Measurements from ENCODE around the gene KDM3B.

DNA sequence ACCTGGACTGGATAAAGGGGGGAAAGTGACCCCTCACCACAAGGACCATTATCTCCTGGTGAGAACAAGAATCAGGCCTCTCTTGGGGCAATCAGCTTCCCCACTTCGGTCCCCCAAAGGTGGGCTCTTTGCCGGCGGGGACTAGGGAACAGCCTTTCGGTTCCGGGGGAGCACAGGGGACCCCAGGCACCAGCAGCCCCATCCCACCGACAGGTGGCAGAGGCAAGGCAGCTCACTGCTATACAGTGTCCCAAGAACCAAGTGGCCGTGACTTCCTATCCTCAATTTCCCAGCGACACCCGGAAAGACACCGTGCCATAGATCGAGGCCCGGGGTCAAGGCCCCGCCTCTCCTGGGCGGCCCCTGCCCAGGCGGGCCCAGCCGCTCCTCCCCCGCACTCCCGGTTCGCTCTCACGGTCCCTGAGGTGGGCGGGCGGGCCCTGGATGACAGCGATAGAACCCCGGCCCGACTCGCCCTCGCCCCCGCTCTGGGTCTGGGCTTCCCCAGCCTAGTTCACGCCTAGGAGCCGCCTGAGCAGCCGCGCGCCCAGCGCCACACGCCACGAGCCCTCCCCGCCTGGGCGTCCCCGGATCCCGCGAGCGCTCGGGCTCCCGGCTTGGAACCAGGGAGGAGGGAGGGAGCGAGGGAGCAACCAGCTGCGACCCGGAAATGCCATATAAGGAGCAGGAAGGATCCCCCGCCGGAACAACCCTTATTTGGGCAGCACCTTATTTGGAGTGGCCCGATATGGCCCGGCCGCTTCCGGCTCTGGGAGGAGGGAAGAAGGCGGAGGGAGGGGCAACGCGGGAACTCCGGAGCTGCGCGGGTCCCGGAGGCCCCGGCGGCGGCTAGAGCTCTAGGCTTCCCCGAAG is 112.1 kb downstream of the KDM3B start:
- TF ChIP-seq PPARA (CRISPR knock-in tag; IDR thresholded peaks at IDR 0.05; ENCODE audit: borderline replicate concordance), result no peak
- TF ChIP-seq ESRRG (CRISPR knock-in tag; IDR thresholded peaks at IDR 0.05), result no peak
- no peak for TF ChIP-seq ZFP3 (CRISPR knock-in tag; IDR thresholded peaks at IDR 0.05)
- TF ChIP-seq, protein P1, sequence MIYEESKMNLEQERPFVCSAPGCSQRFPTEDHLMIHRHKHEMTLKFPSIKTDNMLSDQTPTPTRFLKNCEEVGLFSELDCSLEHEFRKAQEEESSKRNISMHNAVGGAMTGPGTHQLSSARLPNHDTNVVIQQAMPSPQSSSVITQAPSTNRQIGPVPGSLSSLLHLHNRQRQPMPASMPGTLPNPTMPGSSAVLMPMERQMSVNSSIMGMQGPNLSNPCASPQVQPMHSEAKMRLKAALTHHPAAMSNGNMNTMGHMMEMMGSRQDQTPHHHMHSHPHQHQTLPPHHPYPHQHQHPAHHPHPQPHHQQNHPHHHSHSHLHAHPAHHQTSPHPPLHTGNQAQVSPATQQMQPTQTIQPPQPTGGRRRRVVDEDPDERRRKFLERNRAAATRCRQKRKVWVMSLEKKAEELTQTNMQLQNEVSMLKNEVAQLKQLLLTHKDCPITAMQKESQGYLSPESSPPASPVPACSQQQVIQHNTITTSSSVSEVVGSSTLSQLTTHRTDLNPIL (CRISPR knock-in tag; IDR thresholded peaks at IDR 0.05; ENCODE audit: low read depth), result no peak
- TF ChIP-seq ZFP30 (CRISPR knock-in tag; IDR thresholded peaks at IDR 0.05), result no peak
- TF ChIP-seq RARB (CRISPR knock-in tag; IDR thresholded peaks at IDR 0.05), result no peak
- TF ChIP-seq ZNF8 (CRISPR knock-in tag; IDR thresholded peaks at IDR 0.05), result no peak
- TF ChIP-seq, protein P2, sequence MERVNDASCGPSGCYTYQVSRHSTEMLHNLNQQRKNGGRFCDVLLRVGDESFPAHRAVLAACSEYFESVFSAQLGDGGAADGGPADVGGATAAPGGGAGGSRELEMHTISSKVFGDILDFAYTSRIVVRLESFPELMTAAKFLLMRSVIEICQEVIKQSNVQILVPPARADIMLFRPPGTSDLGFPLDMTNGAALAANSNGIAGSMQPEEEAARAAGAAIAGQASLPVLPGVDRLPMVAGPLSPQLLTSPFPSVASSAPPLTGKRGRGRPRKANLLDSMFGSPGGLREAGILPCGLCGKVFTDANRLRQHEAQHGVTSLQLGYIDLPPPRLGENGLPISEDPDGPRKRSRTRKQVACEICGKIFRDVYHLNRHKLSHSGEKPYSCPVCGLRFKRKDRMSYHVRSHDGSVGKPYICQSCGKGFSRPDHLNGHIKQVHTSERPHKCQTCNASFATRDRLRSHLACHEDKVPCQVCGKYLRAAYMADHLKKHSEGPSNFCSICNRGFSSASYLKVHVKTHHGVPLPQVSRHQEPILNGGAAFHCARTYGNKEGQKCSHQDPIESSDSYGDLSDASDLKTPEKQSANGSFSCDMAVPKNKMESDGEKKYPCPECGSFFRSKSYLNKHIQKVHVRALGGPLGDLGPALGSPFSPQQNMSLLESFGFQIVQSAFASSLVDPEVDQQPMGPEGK (CRISPR knock-in tag; IDR thresholded peaks at IDR 0.05; ENCODE audit: borderline replicate concordance), result peak; percentile 38; the same call in 1 of the 2 replicates
- no peak for TF ChIP-seq BACH2 (CRISPR knock-in tag; IDR thresholded peaks at IDR 0.05; ENCODE audit: borderline replicate concordance)
- TF ChIP-seq TOX (CRISPR knock-in tag; IDR thresholded peaks at IDR 0.05; ENCODE audit: borderline replicate concordance), result no peak
- TF ChIP-seq ZNF70 (CRISPR knock-in tag; IDR thresholded peaks at IDR 0.05), result no peak

All from SK-N-SH treated with all-trans-retinoic acid at 6 μM for 48 hours (cell line).